SHP77 treated with DMSO at 0.1 percent for 48 hours (cell line): ENCODE measurements around the gene HES5.

Experiments used
- DNase-seq: peaks from one replicate; lab custom pipeline; 2025; lab: John Stamatoyannopoulos, UW

The HES5 gene

DNA sequence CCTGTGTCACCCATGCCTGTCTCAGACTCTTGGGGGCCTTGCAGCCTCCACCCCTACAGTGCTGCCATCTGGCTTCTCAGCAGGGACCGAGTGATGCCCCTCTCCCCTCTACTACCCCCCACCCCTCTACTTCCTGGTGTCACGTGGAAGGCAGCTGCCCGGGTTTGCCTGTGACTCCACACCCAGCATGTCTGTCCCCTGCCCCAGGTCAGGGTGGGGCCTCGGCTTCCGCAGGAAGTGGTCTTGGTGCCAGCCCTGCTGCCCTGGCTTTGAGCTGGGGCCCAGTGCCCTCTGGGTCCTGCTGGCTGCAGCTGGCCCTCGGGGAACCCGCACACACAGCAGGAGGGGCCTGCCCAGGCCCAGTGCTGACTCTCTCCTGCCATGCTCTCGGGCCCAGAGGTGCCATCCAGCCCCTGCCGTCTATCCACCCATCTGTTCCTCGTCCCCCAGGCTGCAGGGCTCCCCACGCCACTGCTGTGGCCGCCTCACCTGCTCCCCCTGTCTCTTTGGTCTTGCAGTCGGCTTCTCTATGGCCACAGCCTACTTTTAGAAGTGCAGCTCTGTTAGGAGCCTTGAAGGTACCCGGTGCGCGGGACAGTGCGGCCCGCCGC lies 30.0 kb downstream of the HES5 start:
- no peak for DNase-seq

DNA sequence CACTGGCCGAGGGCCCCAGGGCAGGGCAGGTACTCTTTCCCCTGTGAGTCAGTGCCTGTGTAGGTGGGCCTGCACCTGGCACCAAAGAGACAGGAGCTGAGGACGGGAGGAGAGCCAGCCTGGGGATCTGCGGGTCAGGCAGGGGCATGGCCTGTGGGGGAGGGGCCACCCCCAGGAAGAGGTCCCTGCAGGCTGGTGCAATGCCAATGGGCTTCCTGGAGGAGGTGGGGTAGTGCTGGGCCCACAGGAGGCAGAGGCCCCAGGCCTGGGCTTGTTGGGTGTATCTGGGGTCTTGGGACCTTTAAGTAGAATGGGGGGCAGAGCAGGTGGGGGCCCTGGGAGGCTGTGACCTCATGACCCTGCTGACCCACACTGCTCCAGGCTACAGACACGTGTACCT lies 30.8 kb downstream of the HES5 start:
- DNase-seq, result no peak

DNA sequence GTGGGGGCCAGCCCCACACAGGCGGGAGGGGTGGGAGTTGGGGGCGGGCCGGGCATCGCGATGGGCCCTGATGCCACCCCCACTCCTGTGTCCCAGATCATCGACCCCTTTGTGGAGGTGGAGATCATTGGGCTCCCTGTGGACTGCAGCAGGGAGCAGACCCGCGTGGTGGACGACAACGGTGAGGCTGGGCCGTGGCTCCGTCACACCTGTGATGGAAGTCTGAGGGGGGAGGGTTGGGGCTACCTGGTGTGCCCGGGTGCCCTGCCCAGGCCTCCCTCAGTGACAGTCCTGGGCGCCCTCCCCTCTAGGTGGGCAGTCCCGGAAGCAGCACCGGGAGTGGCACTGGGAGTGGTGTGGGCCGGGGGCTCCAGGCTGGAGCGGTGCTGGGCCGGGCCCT lies 31.4 kb downstream of the HES5 start:
- DNase-seq, result no peak

DNA sequence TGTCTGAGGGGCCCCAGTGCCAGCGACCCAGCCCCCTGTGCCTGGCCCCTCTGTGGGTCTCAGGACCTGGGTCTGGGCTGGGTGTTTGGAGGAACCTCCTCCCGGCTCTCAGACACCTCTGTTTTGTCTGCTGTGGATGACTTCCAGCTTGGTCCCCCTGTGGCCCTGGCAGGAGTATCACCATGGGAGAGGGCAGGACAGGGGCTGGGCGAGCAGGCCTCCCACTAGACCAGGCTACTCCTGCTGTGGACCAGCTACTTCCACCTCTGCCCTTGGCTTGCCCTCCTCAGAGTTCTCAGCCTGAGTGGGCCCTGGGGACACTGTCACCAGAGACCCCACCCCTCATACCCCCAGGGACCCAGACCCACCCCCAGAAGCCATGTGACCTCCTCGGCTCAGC lies 32.2 kb downstream of the HES5 start:
- DNase-seq, result no peak

DNA sequence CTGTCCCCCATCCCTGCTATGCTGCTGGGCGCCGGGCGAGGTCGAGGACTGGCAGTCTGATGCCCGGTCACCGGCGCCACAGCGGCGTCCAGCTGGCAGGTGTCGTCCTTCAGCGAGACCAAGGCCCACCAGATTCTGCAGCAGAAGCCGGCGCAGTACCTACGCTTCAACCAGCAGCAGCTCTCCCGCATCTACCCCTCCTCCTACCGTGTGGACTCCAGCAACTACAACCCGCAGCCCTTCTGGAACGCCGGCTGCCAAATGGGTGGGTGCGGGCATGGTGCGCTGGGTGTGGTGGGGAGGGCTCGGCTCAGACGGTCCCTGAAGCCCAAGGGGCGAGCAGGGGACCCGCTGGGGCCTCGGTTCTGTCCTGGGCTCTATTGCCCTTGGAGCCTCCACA lies 33.3 kb downstream of the HES5 start:
- DNase-seq, result no peak

DNA sequence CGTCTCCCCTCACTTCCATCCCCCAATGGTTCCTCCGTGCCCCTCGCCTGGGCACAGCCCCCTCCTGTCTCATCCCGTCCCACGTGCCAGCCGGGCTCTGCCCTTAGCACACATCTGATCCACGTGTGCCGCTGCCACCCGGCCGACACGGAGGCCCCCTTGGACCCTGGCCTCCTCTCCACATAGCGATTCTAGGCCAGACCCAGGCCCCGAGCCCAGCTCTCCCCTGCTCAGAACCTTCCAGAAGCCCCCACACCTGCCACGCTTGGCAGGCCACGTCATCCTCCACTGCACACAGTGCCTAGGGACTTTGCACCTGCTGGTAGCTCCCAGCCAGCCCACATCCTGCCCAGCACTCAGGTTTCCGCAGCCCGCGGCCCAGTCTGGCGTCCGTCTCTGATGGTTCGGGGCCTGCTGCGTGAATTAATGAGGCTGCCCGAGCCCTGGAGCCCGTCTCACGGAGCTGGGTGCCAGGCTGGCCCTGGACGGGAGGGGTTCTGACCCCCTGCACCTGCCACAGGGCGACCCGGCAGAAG lies 33.9 kb downstream of the HES5 start:
- DNase-seq, result no peak

DNA sequence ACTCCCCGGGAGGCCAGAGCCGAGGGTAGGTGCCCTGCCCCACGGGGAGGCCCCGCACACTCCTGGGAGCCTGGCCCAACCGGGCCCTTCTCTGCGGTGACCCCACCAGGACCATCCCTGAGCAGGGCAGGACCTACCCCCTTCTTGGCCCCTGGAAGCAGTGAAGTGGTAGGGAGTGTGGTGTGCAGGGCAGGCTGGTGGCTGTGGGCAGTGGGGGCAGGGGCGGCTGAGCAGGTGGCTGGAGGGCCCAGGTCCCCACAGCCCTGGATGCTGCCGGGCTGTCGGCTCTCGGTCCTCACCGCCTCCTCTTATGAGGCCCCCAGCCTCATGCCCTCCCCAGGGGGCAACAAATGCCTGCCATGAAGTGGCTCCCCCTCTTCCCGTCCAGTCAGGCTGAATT lies 34.5 kb downstream of the HES5 start:
- DNase-seq, result no peak

DNA sequence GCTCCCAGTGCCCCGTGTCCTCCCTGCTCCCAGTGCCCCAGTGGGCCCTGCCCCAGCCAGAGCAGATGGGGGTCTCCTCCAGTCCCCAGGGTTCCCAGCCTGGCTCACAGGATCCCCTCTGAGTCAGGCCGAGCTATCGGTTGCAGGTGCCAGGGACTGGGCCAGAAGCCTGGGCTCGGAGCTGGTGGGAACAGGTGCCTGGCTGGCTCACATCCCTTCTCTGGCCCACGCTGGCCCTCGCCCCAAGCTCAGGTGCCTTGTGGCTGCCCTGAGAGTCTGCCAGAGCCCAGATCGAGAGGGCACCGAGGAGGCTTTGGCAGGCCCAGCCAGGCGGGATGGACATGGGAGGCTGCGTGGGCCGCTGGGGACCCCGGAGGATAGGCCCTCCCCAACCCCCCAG lies 35.0 kb downstream of the HES5 start:
- no peak for DNase-seq

DNA sequence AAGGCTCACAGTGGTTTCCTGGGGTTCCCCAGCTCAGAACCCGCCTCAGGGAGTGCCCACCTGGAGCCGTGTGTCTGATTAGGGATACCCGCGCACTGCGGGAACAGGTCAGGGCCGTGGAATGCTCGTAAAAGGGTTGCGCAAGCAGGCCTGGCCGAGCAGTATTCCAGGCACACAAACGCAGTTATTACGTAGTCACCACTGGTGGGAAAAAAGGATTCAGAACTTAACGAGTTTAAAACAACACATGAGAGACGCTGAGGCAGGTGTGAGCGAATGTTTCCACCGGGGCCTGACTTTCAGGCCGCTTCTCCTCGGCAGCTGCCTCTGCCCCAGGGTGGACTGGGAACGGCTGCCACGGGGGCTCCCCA lies 35.8 kb downstream of the HES5 start:
- no peak for DNase-seq

DNA sequence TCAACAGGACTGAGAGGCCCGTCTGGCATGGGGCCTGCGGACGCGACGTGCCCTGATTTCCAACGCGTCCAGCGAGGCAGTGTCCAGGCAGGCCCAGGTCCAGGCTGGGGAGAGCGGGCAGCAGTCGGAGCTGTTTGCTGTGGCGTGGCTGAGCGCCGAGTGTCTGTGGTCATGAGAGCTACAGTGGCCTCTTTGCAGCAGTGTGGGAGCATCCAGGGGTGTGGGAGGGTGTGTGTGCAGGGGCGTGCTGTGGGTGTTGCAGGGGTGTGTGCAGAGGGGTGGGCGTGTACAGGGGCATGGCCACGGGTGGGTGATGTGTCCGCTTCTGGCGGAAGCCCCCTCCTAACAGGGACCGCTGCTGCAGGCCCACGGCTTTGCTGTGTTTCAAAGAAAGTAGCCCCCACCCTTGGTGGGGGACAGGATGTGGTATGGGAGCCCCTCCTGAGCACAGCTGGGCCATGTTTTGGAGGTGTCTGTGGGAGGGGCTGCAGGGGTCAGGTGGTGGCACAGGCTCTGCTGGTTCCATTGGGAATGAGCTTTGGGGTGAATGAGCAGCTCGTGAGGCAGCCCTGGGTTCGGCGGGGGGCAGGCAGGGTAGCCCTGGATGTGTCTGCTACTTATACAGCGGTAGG lies 36.3 kb downstream of the HES5 start:
- no peak for DNase-seq

DNA sequence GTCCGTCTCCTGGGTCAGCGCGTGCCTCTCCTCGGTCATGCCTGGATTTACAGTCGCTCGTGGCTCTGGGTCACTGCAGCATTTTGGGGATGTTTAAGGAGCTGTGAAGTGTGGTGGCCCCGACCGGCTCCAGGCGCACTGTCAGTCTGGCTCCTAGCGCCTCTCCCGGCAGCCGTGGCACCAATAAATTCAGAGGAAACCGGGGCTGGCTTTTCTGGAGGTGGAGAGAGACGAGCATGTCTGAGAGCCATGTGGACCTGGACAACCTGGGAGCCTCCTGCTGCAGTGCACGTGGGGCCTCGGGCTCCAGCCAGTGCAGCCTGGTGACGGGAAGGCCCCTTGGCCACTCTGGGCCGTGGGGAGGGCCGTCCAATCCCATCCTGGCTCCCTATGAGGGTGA lies 36.8 kb downstream of the HES5 start:
- no peak for DNase-seq

DNA sequence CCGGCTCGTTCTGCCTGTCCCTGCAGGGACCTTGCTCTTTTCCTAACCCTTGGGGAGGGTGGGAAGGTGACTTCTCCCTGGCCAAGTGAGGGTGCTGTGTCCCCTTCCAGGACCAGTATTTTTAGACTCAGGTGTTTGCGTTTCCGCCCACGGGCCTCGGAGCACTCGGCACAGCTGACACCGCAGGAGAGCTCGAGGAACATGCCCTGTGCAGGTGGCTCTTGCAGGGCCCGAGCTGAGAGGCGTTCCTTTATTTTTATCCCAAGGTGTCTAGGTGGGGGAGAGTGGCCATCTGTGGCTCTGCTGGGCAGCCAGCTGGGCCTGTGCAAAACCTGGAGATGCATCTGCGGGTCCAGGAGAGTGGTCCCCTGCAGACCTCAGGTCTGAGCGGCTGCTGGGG lies 38.0 kb downstream of the HES5 start:
- DNase-seq, result no peak

DNA sequence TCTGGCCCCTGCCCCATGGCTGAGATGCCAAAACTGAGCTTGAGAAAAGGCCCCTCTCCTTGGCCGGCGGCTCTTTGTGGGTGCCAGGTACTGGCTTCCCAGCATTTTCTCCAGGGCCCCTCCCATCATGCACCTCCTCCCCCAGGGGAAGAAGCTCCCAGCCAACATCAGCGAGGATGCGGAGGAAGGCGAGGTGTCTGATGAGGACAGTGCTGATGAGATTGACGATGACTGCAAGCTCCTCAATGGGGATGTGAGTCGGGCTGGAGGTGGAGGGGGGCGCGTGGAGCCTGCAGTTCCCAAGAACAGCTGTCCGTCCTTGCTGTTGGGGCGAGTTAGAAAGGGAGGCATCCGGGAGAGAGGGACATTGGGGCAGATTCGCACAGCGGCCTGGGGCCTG lies 40.4 kb downstream of the HES5 start:
- DNase-seq, result no peak

DNA sequence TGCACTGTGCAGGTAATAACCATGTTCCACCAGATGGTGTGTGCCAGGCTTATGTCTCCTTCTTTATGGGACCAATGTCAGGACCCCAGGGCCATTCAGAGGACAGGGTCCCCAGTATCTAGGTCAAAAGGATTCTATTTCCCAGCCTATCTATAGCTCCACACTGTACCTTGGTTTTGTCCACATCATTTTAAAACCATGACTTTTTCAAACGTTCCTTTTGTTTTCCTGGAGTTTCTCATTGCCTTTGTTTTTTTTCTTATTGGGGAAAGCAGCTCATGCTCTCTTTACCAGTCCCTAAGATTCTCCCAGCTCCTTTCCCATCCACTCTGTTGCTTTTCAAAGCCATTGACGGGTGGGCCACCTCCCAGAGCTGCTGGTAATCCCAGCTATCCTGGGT lies 41.4 kb downstream of the HES5 start:
- DNase-seq, result no peak

DNA sequence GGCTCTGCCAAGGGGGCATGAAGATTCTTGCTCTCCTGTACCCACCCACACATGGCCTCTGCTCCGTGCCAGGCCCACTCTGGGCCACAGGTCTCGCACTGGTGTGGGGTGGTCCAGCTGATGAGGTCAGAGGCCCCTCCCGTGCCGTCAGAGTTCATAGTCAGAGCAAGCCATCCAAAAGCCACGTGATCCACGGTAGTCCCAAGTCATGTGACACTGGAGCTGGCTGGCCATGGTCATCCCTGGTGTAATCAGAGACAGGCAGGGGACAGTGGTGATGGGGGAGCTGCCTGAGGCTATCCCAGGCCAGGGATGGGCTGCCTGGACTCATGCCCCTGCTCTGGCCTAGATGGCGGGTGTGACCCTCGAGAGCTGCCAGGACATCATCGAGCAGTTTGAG lies 43.5 kb downstream of the HES5 start:
- no peak for DNase-seq

DNA sequence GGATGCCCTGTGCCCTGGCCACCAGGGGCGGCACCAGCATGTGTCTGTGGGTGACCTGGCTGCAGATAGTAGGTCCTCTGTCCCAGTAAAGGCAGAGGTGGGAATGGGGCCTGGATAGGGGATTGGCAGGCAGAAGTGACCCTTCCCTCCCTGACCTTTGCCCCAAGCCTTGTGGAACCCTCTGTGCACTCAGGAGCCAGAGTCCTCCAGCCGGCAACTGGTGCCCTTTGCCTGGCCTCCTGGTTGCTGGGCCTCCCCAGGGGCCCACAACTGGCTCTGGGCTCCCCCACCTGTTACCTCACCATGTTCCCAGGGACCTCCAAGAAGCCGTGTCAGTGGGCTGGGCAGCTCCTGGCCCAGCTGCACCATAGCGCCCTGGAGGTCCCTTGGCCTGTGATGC lies 44.0 kb downstream of the HES5 start:
- no peak for DNase-seq

DNA sequence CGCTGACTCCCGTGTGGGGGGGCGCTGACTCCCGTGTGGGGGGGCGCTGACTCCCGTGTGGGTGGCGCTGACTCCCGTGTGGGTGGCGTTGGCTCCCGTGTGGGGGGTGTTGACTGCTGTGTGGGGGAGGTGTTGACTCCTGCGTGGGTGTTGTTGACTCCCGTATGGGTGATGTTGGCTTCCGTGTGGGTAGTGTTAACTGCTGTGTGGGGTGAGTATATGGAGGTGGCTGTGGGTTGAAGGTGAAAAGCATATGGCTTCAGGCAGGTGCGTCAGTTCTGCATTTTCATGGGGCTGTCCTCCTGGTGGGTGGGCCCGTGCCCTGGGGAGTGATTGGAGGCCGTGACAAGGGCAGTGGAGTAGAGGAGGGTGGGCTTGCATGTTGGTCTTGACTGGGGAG lies 46.1 kb downstream of the HES5 start:
- no peak for DNase-seq

DNA sequence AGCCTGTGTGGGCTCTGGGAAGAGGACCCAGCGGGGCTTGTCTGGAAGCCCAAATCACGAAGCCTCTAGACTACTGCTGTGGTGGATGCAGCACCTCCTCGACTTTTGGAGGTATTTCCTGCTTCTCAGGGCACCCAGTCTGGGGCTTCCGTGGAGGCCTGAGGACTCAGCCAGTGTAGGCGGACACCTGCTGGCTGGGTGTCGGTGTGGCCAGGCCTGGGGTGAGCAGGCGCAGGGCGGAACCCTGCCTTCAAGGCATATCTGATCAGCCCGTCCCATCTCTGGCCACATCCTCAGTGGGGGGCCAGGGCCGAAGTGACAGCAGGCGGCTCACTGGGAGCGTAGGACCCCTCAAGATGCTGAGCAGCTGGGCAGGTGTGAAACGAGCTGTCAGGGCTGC lies 47.0 kb downstream of the HES5 start:
- DNase-seq, result no peak

DNA sequence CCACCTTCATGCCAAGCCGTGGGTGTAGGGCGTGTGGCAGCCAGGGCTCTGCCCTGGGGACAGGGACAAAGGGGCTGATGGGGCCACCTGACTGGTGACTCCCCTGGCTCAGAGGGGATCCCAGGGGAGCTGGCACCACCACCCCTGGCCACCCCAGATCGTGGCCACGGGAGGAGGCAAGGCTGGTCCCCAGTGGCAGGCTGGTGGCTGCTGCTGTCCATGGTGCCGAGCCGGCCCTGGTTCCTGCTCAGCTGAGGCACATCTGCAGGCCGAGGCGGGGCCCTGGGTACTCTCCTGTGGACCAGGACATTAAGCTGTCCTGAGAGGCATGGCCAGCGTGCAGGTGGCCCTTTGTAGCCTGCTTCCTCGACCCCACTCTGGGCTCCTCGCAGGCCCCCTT lies 47.5 kb downstream of the HES5 start:
- DNase-seq, result no peak

DNA sequence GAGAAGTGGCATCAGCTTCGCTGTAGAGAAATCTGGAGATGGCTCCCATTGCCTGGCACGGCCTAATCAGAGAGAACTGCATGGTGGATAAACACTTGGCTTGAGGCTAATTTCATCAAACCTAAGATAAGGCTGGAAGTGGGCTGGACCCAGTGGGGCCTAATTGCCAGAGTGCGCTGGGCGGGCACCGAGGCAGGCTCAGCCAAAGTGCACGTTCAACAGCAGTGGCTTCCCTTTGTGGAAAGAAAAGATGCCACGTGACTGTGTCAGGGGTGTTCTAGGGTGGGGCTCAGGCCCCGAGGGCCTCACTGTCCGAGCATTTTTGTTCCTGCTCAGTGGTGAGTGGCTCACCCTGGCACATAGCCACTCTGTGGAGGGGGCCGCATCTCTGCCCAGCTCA lies 48.2 kb downstream of the HES5 start:
- DNase-seq, result no peak

DNA sequence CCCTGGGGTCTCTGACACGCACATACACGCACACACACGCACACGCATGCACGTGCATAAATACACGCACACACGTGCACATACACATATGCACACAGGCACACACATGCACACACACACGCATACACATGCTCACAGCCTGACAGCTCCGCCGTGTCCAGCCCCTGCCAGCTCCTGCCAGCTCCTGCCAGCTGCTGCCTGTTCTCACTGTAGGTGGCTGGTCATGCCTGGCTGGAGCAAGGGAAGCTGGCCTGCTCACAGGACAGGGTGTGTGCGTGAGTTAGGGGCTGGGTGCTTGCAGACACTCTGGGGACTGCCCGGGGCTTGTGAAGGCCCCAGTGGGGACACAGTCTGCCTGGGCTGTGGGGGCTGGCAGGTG lies 49.1 kb downstream of the HES5 start:
- no peak for DNase-seq

DNA sequence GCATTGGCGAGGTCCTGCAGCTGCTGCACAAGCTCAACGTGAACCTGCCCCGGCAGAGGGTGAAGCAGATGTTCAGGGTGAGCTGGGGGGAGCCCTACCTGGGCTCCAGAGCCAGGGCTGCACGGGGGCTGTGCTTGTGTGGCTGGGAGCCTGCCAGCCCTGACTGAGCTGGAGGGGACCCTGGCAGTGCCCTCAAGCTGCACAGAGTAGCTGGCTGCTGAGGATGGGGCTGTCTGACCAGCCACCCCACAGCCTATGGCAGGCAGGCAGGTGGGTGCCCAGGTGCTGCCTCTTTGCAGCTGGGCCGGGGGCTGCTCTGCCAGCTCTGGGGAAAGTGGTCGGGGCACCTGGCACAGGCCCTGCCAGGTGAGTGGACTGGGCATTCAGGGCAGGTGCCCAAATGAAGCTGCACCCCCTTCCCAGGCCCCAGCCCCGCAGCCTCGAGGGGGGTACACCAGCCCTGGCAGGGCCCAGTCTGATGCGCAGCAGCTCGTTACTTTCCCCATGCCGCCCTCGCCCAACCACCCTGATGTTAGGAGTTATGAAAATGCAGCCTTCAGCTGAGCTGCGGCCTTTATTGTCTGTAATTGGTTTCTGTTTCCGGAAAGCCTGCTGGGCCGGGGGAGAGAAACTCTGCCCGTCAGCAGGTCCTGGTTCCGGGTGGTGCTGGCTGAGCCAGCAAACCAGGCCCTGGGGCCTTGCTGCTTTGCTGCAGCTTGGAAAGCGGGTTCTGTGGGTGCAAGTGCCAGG lies 49.7 kb downstream of the HES5 start:
- DNase-seq, result no peak

DNA sequence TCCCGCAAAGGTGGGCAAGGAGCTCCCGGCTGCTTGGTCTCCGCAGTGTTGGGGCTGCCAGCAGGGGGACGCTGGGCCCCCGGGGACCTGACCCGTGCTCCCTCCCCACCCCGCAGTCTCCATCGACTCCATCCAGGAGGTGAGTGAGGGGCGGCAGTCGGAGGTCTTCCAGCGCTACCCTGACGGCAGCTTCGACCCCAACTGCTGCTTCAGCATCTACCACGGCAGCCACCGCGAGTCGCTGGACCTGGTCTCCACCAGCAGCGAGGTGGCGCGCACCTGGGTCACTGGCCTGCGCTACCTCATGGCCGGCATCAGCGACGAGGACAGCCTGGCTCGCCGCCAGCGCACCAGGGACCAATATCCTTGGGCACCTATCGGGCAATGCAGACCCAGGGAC lies 50.4 kb downstream of the HES5 start:
- no peak for DNase-seq

DNA sequence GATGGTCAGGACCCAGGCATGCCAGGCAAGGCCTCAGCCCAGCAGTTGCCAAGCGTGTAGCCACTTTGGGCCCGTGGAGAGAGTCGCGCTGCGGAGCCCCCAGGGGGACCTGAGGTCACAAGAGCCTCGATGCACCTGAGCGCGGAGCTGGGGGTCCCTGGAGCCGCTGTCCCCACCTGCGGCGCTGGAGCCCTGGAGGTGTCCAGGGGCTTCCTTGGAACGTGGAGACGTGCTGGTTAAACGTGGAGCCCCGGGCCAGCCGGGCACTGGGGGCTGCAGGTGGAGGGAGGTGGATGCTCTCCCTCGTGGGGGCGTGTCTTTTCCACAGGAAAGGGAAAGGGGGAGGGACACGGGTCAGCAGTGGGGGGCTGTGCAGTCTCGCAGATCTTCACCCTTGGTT lies 50.9 kb downstream of the HES5 start:
- DNase-seq, result no peak
